WTC11 (cell line): ENCODE results near the gene KIF21B.

Source experiments
- ATF2 ChIP-seq: sonication (generic); formaldehyde crosslinking; IDR thresholded peaks from 2 replicates; pipeline ENCODE4 v1.8.1; 2022; ENCODE audit warnings: low read depth, missing genetic modification reagents, borderline replicate concordance
- ATF6 ChIP-seq: sonication (generic); formaldehyde crosslinking; IDR thresholded peaks from 2 replicates; pipeline ENCODE4 v1.8.1; 2023; ENCODE audit warnings: mild to moderate bottlenecking, missing genetic modification reagents
- CREB1 ChIP-seq: sonication (generic); formaldehyde crosslinking; IDR thresholded peaks from 2 replicates; pipeline ENCODE4 v1.8.0; 2023; ENCODE audit warnings: mild to moderate bottlenecking, missing genetic modification reagents
- CTCF ChIP-seq: fragments of 200-600 bp; IDR thresholded peaks from 2 replicates; pipeline ENCODE4 v1.8.0; 2022; ENCODE audit warnings: antibody characterized with exemption
- MAX ChIP-seq: sonication (generic); formaldehyde crosslinking; IDR thresholded peaks from 2 replicates; pipeline ENCODE4 v1.8.0; 2022; ENCODE audit warnings: mild to moderate bottlenecking, missing genetic modification reagents
- TCF7 ChIP-seq: sonication (generic); formaldehyde crosslinking; IDR thresholded peaks from 2 replicates; pipeline ENCODE4 v1.8.0; 2022; ENCODE audit warnings: mild to moderate bottlenecking, low read depth, missing genetic modification reagents, moderate library complexity
- TP53 ChIP-seq: sonication (generic); formaldehyde crosslinking; IDR thresholded peaks from 2 replicates; pipeline ENCODE4 v1.8.1; 2023; ENCODE audit warnings: mild to moderate bottlenecking, missing genetic modification reagents
- ZNF138 ChIP-seq: sonication (generic); formaldehyde crosslinking; conservative IDR thresholded peaks from 2 replicates; pipeline ENCODE4 v1.8.1; 2022; ENCODE audit warnings: mild to moderate bottlenecking, moderate library complexity, missing genetic modification reagents
- TF ChIP-seq, protein P1 (sequence below): sonication (generic); formaldehyde crosslinking; conservative IDR thresholded peaks from 2 replicates; pipeline ENCODE4 v1.8.1; 2022; ENCODE audit warnings: mild to moderate bottlenecking, missing genetic modification reagents

DNA sequence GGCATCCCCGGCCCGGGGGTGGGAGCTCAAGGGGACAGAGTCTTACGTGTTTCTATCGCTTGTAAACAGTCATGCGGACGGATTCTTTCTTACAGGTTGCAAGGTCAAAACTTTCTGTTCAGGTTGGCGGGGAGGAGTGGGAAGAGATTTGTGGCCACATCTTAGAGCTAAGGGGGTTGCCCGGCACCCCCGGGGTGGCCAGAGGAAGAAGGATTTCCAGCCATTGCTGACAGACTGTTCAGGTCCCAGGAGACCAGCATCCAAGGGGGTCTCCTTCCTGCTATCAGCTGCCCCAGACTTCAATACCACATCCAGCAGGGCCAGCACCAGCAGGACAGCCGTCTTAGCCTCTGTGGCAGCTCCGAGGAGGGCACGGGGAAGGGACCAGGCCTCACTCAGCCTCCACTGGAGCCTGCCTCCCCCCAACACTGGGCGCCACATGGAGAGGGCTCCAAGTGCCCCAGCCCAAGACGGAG is 52.0 kb downstream of the KIF21B start:
- TF ChIP-seq TCF7 (CRISPR knock-in tag) (no peak), CTCF (no peak), CREB1 (CRISPR knock-in tag) (no peak), TP53 (CRISPR knock-in tag) (no peak), ATF2 (CRISPR knock-in tag) (no peak), ATF6 (CRISPR knock-in tag) (no peak), MAX (no peak), ZNF138 (no peak)
- TF ChIP-seq, protein P1, sequence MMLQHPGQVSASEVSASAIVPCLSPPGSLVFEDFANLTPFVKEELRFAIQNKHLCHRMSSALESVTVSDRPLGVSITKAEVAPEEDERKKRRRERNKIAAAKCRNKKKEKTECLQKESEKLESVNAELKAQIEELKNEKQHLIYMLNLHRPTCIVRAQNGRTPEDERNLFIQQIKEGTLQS (CRISPR knock-in tag), result no peak
